ENCODE measurements around the gene NGF.

GRCh38 chr1:115282807-115283208 is 55.2 kb downstream of the NGF start:
- TF ChIP-seq CTCF (conservative IDR thresholded peaks at IDR 0.05) (no peak), ZFX (IDR thresholded peaks at IDR 0.05) (no peak)
